ENCODE results near the gene GZMM. TPM values are rescaled to one million over a fixed set of nuclear protein-coding genes. Genes with fewer than 3 reads are reported as not detected.

Gene GZMM
- total RNA-seq, 2 experiments from 2014 or later: 52.7 to 58.5 TPM

DNA sequence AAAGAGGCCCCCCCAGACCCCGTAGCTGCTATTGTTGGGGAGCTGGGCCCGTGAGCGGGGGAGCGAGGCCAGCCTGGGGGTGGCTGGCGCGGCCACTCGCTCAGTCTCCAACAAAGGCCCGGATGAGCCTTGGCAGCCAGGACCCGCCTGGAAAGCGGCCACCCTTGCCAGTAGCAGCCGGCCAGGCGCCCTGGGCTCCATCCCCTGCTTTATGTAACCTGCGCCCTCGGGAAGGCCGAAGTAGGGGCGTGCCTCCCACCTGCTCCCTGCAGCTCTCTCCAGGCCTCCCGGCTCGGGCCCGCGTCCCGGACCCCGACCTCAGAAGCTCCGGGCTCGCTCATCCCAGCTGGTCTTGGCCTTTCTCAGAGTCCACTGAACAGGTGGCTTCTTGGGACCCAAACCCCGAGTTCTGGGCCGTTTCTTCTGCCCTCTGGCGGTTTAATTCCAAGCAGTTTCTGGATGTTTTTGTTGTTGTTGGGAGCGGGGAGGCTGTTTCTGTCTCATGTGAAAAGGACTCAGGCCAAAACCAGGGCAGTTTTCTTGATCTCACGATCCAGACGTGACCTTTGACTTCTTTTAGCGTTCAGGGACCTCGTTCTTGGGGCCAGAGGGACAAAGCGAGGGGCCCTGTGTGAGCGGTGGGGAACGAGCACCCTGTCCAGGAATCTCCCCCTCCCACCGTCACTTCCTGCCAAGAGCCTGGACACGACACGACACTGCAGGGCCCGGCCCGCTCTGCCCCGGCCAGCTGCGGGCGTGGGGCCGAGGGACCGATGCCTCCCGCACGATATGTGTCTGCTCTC lies 11.1 kb upstream of the GZMM start:
- ChIA-PET CTCF (interaction anchor here (0.7 to 4.0 kb wide), 15 partner anchors 9 to 101 kb away, joined by 3 to 45 read pairs (median 4); partner anchors contain the start of genes BSG, POLRMT and TPGS1), POLR2A (interaction anchor here (0.5 to 2.6 kb wide), 6 partner anchors 10 to 1730 kb away, joined by 3 to 20 read pairs (median 4); partner anchors contain the start of gene BSG)
- no peaks in the 10 kb centered on the region for H3K9me3 Mint-ChIP-seq
- ATAC-seq (no peak), DNase-seq (peak; percentile 62)
- H3K36me3 Mint-ChIP-seq (ENCODE audit: low read depth): no peaks in the 10 kb centered on the region
- H3K27me3 Mint-ChIP-seq: no peaks in the 10 kb centered on the region
- TF ChIP-seq CTCF (IDR thresholded peaks at IDR 0.05): peak; percentile 26
- peak overlapping the region; percentile 87 for H3K4me3 Mint-ChIP-seq
- peaks cover 20% of the 10 kb centered on the region for H3K4me1 Mint-ChIP-seq (ENCODE audit: low read depth)
- intact Hi-C loops (cut with micrococcal nuclease): no loop called here
- H3K27ac Mint-ChIP-seq: peak overlapping the region; percentile 89

GRCh38 chr19:533364-534058 lies 10.3 kb upstream of the GZMM start:
- no peak overlapping the region for H3K27ac Mint-ChIP-seq
- no peaks in the 10 kb centered on the region for H3K27me3 Mint-ChIP-seq
- H3K4me3 Mint-ChIP-seq: peak overlapping the region; percentile 87
- ChIA-PET POLR2A (interaction anchor here (0.9 to 2.6 kb wide), 5 partner anchors 9 to 38 kb away, joined by 3 to 20 read pairs (median 5); partner anchors contain the start of gene BSG), CTCF (interaction anchor here (0.7 to 4.0 kb wide), 7 partner anchors 8 to 100 kb away, joined by 3 to 45 read pairs (median 9); partner anchors contain the start of genes POLRMT and TPGS1)
- peaks cover 20% of the 10 kb centered on the region for H3K4me1 Mint-ChIP-seq (ENCODE audit: low read depth)
- H3K36me3 Mint-ChIP-seq (ENCODE audit: low read depth): peaks cover 6% of the 10 kb centered on the region
- TF ChIP-seq CTCF (IDR thresholded peaks at IDR 0.05): no peak
- intact Hi-C loops (cut with micrococcal nuclease): no loop called here
- no peak for DNase-seq
- ATAC-seq: no peak
- H3K9me3 Mint-ChIP-seq: no peaks in the 10 kb centered on the region

DNA sequence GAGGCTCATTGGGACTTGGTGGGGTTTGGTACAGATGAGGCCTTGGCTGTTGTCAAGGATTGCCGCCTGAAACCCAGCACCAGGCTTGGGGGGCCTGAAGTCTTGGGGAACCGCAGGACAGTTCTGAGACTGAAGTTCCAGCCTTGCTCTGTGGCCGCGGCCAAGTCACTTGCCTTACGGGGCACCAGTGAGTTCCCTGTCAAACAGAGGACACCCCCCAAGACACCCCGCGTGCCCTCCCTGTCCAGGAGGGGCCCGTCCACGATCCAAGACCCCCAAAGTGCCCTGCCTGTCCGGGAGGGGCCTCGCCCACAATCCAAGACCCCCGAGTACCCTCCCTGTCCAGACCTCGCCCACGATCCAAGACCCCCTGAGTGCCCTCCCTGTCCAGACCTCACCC lies 9.8 kb upstream of the GZMM start:
- H3K36me3 Mint-ChIP-seq (ENCODE audit: low read depth): peaks cover 6% of the 10 kb centered on the region
- H3K27me3 Mint-ChIP-seq: no peaks in the 10 kb centered on the region
- no peaks in the 10 kb centered on the region for H3K9me3 Mint-ChIP-seq
- CTCF ChIA-PET: interaction anchor here (2.5 to 4.0 kb wide), 2 partner anchors 8 to 23 kb away, joined by 16 to 45 read pairs; no protein-coding TSS in a partner anchor
- intact Hi-C loops (cut with micrococcal nuclease): no loop called here
- no peak overlapping the region for H3K27ac Mint-ChIP-seq
- no peak for ATAC-seq
- H3K4me1 Mint-ChIP-seq (ENCODE audit: low read depth): peaks cover 20% of the 10 kb centered on the region
- DNase-seq: no peak
- POLR2A ChIA-PET: no interaction called here
- no peak for TF ChIP-seq CTCF (IDR thresholded peaks at IDR 0.05)
- peak overlapping the region; percentile 32 for H3K4me3 Mint-ChIP-seq

DNA sequence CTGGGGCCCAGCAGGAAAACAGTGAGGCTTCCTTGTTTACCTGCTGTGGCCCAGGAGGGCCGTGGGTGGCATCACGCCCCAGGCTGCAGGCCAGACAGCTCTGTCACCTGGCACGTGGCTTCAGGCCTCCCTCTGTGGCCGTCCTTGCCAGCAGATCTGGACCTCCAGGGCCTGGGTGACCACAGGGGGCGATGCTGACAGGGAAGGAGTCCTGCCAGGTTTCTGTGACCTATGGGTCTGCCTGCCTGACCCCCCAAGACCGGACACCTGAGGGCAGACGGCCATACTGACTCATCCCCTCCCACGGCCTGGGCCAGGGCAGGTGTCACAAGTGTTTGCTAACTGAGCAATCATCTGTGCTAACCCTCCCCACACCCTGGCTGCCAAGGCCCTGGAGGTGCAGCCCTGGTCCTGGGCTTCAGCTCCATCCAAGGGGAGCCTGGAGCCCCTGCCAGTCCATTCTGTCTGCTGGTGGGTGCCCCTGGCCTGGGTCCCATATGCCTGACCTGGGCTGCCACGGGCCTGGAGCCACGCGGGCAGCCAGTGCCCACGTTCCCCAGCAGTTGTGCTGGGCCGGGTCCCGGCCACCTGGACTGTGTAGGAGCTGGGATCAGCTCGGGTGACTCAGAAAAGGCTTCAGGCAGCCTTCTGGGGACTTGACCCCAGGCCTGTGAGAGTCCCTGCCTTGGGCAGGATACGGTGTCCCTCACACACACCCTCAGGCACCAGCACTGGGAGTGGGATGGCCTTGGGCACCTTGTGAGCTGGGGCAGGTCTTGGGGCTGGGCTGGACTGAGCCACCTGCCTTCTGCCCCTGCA lies 8.6 kb upstream of the GZMM start:
- ATAC-seq: no peak
- TF ChIP-seq CTCF (IDR thresholded peaks at IDR 0.05): no peak
- H3K27ac Mint-ChIP-seq: no peak overlapping the region

More for the DNA sequence above, 8.6 kb upstream of the GZMM start:
- Mint-ChIP-seq H3K36me3 (ENCODE audit: low read depth) (peaks cover 6% of the 10 kb centered on the region), H3K27me3 (no peaks in the 10 kb centered on the region), H3K4me1 (ENCODE audit: low read depth) (peaks cover 20% of the 10 kb centered on the region), H3K9me3 (no peaks in the 10 kb centered on the region), H3K4me3 (no peak overlapping the region)
- CTCF ChIA-PET: no interaction called here
- DNase-seq: no peak
- POLR2A ChIA-PET: interaction anchor here (0.9 to 1.1 kb wide), 2 partner anchors 9 to 10 kb away, joined by 3 read pairs; partner anchors contain the start of gene GZMM
- intact Hi-C loops (cut with micrococcal nuclease): no loop called here
